Ovary (tissue), 3 donors: Measurements from ENCODE around the gene NCKAP1.

Experiments used
- POLR2A ChIP-seq: fragments of 450-650 bp; IDR thresholded peaks from one replicate; pipeline ENCODE4 v1.6.1; 2017; ENCODE audit warnings: antibody characterized with exemption, mild to moderate bottlenecking, moderate library complexity
- TF ChIP-seq, protein P1 (sequence below), 3 donors: fragments of 450-650 bp in 2 of 3; fragments of 200-600 bp in 1 of 3; IDR thresholded peaks; one replicate each; pipeline versions ENCODE4 v1.5.1 to v1.8.0; 2016 to 2022; ENCODE audit warnings: antibody characterized with exemption in 3 of 3, mild to moderate bottlenecking in 1 of 3
- donor health status: DM: no; HTN: no; CAD: no.

DNA sequence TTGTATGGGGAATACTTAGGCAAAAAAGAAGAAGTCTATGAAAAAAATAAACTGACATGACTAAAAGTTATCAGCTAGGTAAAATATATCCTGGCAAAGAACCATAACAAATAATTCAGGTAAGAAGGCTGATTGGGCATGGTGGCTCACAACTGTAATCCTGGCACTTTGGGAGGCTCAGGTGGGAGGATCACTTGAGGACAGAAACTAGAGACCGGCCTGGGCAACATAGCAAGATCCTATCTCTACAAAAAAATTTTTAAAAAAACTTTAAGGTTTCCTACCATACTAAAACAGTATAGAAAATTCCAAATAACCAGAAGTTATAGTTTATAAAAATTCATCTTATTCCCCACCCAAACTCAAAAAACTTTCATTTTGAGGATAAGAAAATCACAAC, 10.8 kb downstream of the NCKAP1 start:
- TF ChIP-seq, protein P1, sequence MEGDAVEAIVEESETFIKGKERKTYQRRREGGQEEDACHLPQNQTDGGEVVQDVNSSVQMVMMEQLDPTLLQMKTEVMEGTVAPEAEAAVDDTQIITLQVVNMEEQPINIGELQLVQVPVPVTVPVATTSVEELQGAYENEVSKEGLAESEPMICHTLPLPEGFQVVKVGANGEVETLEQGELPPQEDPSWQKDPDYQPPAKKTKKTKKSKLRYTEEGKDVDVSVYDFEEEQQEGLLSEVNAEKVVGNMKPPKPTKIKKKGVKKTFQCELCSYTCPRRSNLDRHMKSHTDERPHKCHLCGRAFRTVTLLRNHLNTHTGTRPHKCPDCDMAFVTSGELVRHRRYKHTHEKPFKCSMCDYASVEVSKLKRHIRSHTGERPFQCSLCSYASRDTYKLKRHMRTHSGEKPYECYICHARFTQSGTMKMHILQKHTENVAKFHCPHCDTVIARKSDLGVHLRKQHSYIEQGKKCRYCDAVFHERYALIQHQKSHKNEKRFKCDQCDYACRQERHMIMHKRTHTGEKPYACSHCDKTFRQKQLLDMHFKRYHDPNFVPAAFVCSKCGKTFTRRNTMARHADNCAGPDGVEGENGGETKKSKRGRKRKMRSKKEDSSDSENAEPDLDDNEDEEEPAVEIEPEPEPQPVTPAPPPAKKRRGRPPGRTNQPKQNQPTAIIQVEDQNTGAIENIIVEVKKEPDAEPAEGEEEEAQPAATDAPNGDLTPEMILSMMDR (IDR thresholded peaks at IDR 0.05): no peak
- TF ChIP-seq POLR2A: no peak
